GM12874 (cell line): Measurements from ENCODE around the gene EYS.

Experiments
- TF ChIP-seq, protein P1 (sequence below): IDR thresholded peaks from 2 replicates; pipeline ENCODE4 v1.5.1; 2011; ENCODE audit warnings: low read depth, mild to moderate bottlenecking, control low read depth, low read length, moderate library complexity; ENCODE audit not compliant: insufficient read depth

Gene EYS

DNA sequence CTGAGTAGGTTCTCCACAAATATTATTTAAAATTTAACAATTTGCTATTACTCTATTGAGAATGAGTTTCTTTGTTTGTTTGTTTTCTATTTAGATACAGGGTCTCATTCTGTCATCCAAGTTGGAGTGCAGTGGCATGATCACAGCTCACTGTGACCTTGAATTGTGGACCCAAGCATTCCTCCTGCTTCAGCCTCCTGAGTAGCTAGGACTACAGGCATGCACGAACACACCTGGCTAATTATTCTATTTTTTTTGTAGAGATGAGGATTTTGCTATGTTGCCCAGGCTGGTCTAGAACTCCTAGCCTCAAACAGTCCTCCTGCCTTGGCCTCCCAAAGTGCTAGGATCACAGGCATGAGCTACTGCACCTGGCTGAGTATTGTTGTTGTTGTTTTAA is 1949.2 kb downstream of the EYS start:
- TF ChIP-seq, protein P1, sequence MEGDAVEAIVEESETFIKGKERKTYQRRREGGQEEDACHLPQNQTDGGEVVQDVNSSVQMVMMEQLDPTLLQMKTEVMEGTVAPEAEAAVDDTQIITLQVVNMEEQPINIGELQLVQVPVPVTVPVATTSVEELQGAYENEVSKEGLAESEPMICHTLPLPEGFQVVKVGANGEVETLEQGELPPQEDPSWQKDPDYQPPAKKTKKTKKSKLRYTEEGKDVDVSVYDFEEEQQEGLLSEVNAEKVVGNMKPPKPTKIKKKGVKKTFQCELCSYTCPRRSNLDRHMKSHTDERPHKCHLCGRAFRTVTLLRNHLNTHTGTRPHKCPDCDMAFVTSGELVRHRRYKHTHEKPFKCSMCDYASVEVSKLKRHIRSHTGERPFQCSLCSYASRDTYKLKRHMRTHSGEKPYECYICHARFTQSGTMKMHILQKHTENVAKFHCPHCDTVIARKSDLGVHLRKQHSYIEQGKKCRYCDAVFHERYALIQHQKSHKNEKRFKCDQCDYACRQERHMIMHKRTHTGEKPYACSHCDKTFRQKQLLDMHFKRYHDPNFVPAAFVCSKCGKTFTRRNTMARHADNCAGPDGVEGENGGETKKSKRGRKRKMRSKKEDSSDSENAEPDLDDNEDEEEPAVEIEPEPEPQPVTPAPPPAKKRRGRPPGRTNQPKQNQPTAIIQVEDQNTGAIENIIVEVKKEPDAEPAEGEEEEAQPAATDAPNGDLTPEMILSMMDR = no peak

DNA sequence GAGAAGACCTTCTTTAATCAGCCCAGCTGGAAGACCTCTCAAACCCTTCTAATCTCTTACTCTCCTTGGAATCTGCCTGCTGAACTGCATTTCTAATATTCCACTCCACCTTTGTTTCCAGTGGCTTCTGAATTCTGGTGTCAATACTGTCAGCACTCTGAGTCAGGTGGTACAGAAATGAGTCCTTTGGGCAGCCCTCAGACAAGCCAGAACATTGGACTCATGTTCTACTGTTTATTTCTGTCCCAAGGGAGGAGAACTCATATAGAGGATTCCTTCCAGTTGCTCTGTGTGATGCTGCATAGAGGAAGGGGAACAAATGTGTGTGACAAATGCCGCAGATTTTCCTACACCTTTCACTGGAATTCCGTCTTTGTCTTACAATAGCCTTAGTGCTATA is 1956.6 kb downstream of the EYS start:
- TF ChIP-seq, protein P1 = no peak

DNA sequence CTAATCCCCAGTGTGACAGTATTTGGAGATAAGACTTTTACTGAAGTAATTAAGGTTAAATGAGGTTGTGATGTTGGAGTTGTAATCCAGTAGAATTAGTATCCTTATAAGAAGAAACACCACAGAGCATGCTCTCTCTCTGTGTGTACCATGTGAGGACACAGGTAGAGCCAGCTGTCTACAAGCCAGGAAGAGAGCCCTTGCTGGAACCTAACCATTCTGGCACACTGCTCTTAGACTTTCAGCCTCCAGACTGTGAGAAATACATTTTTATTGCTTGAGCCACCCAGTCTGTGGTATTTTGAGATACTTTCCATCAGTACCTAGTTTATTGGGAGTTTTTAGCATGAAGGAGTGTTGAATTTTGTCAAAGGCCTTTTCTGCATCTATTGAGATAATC is 1961.2 kb downstream of the EYS start:
- TF ChIP-seq, protein P1 = no peak

DNA sequence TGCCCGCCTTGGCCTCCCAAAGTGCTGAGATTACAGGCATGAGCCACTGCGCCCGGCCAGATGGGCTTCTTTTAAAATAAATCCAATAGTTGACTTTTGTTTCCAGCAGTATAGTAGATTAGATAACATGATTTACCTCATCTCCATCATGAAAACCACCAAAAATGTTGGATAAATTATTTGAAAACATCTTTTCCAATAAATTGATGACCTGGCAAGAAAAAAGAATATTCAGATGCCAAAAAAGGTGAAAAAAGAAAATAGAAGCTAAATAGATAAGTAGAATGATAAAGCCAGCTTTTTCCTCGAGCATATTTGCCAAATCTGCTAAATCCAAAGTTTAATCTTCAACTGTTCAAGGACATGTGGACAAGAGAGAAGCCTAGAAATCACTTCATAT is 1962.2 kb downstream of the EYS start:
- TF ChIP-seq, protein P1 = no peak

DNA sequence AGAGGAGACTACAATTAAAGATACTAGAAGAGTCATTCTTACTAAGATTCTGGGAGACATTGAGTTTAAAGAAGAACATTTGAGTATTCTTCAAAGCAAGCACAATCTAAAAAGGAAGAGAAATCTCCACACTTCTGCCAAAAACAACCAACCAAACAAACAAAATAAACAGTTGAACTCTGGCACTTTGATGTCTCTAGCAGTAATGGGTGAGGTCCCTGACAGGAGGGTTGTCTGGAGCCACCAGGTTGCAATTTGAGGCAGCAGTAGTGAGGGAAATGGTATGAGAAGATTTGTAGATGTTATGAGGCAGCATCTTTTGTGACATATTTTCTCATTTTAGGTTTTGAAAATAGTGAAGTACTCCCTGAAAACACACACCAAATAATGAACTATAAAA is 1963.3 kb downstream of the EYS start:
- TF ChIP-seq, protein P1 = no peak

DNA sequence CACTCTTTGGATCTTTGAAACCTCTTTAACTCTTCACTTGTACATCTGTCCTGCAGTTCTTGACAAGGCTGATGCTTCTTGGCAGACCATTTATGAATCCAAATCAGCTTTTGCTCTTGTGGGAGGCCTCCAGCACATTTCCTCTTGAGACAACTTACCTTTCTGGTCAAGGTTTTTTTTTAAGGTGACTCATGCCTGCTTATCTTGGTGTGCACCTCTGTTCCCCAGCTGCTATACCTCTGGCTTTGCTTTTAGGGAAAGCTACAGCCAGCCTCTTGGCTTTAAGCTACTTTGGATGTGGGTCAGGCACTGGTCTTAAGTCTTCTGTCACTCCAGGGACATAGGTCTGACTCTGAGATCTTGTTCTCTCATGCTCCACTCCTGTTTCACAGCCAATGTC is 1965.0 kb downstream of the EYS start:
- TF ChIP-seq, protein P1 = no peak

DNA sequence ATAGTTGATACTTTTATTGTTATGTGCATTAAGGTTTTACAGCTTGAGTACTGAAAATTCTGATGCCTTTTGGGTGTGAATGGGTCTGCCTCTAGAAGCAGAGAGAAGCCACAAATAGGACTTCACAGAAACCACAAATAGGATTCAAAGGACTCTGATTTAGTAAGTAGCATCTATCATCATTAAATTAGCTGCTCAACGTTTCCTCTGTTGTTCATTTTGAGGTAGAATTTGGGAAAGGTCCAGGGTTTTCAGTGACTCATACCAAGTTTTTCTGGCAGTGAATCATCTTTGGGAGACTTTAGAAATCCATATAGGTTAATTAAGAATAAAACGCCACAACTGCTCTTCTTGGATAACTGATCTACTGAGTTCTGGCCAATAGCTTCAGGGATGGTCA is 1966.3 kb downstream of the EYS start:
- TF ChIP-seq, protein P1 = no peak

DNA sequence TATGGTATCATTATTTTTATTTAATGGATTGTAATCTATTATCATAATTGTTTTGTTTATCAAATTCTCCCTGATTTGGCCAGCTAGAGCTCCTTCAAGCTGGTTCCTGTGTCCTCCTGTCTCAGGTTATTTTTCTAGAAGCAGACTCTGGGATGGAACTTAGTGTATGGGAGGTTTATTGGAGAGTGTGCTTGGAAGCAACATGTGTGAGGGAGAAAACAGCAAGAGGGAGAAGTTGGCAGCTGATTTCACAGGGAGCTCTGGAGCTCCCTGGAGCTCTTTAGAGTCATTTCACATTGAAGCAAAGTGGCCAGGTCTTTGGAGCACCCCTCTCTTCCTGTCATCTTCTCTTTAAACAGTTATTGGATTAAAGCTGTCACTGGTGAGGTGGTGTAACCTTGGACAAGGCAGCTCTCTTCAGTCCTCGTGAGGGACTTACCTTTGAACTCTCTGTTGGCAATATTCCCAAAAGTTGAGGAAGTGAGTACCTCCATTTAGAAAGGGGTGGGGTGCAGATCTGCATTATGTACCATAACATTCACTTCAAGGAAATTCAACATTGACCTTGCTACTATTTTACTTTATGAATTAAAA is 1967.8 kb downstream of the EYS start:
- TF ChIP-seq, protein P1 = no peak
